ENCODE data around the gene ATXN1.

ATXN1 gene

GRCh38 chr6:16321826-16322225 is 439.4 kb downstream of the ATXN1 start:
- DNase-seq, result no peak

GRCh38 chr6:16321341-16321710 is 439.9 kb downstream of the ATXN1 start:
- no peak for DNase-seq

GRCh38 chr6:16320533-16321340 is 440.5 kb downstream of the ATXN1 start:
- no peak for DNase-seq

- DNase-seq, result peak; percentile 86
These were observed 441.3 kb downstream of the ATXN1 start for GRCh38 chr6:16319813-16320532.

GRCh38 chr6:16318953-16319720 is 442.1 kb downstream of the ATXN1 start:
- no peak for DNase-seq

GRCh38 chr6:16318538-16318937 is 442.7 kb downstream of the ATXN1 start:
- no peak for DNase-seq

GRCh38 chr6:16316741-16317251 is 444.5 kb downstream of the ATXN1 start:
- DNase-seq, result peak; percentile 84

GRCh38 chr6:16314296-16314695 is 447.0 kb downstream of the ATXN1 start:
- no peak for DNase-seq

- DNase-seq, result peak; percentile 24
These were observed 447.5 kb downstream of the ATXN1 start for GRCh38 chr6:16313732-16314131.

- no peak for DNase-seq
These were observed 449.5 kb downstream of the ATXN1 start for GRCh38 chr6:16311763-16312162.

GRCh38 chr6:16306334-16306733 is 454.9 kb downstream of the ATXN1 start:
- no peak for DNase-seq

GRCh38 chr6:16305788-16306187 is 455.5 kb downstream of the ATXN1 start:
- DNase-seq, result no peak

GRCh38 chr6:16305246-16305725 is 456.0 kb downstream of the ATXN1 start:
- peak; percentile 16 for DNase-seq

GRCh38 chr6:16302721-16303552 is 458.3 kb downstream of the ATXN1 start:
- no peak for DNase-seq

- DNase-seq, result no peak
These were observed 459.7 kb downstream of the ATXN1 start for GRCh38 chr6:16301511-16301910.

GRCh38 chr6:16299861-16300260 is 461.4 kb downstream of the ATXN1 start:
- DNase-seq, result no peak

- no peak for DNase-seq
These were observed 465.1 kb downstream of the ATXN1 start for GRCh38 chr6:16296061-16296670.

- no peak for DNase-seq
These were observed 465.8 kb downstream of the ATXN1 start for GRCh38 chr6:16295471-16295870.

GRCh38 chr6:16295060-16295459 is 466.2 kb downstream of the ATXN1 start:
- DNase-seq, result no peak

- DNase-seq, result no peak
These were observed 466.9 kb downstream of the ATXN1 start for GRCh38 chr6:16294371-16294770.

GRCh38 chr6:16292942-16293341 is 468.3 kb downstream of the ATXN1 start:
- no peak for DNase-seq

GRCh38 chr6:16292432-16292831 is 468.8 kb downstream of the ATXN1 start:
- no peak for DNase-seq
